ACC112 (cell line): Measurements from ENCODE around the gene TMEM200C.

Experiments used
- H2AFZ ChIP-seq: fragments of 200-600 bp; sonication (generic); one replicate; pipeline ENCODE4 v1.6.0; 2017; ENCODE audit warnings: antibody characterized with exemption, low read length; ENCODE audit not compliant: unreplicated experiment
- H3K27ac ChIP-seq: fragments of 200-600 bp; sonication (generic); 2 replicates; pipeline ENCODE4 v1.5.1; 2014; ENCODE audit warnings: low read depth, mild to moderate bottlenecking, antibody characterized with exemption, low read length, moderate library complexity
- H3K27me3 ChIP-seq: fragments of 200-600 bp; sonication (generic); 2 replicates; pipeline ENCODE4 v1.6.1; 2014; ENCODE audit warnings: mild to moderate bottlenecking, antibody characterized with exemption, low read length, moderate library complexity, mixed read lengths; ENCODE audit not compliant: insufficient read depth
- H3K36me3 ChIP-seq: fragments of 200-600 bp; sonication (generic); 2 replicates; pipeline ENCODE4 v1.6.1; 2016; ENCODE audit warnings: mild to moderate bottlenecking, antibody characterized with exemption, low read length, moderate library complexity, mixed read lengths; ENCODE audit not compliant: insufficient read depth
- H3K4me1 ChIP-seq: fragments of 200-600 bp; sonication (generic); one replicate; pipeline ENCODE4 v1.6.1; 2016; ENCODE audit warnings: low read length, mixed read lengths; ENCODE audit not compliant: insufficient read depth, unreplicated experiment, control insufficient read depth
- H3K4me3 ChIP-seq: fragments of 200-600 bp; sonication (generic); 2 replicates; pipeline ENCODE4 v1.5.1; 2014; ENCODE audit warnings: mild to moderate bottlenecking, low read depth, low read length
- H3K79me2 ChIP-seq: fragments of 200-600 bp; sonication (generic); one replicate; pipeline ENCODE4 v1.6.0; 2016; ENCODE audit warnings: low read length; ENCODE audit not compliant: control insufficient read depth, unreplicated experiment, insufficient read depth

TMEM200C gene

GRCh38 chr18:5892823-5893431 is 2.4 kb downstream of the TMEM200C start:
- H3K4me1 ChIP-seq = no peaks in the 10 kb centered on the region
- peaks cover 93% of the 10 kb centered on the region for H3K27me3 ChIP-seq
- no peaks in the 10 kb centered on the region for H3K36me3 ChIP-seq
- H3K79me2 ChIP-seq = no peaks in the 10 kb centered on the region
- H3K4me3 ChIP-seq = no peak overlapping the region
- H3K27ac ChIP-seq = no peak overlapping the region
- H2AFZ ChIP-seq = no peak overlapping the region

- H3K79me2 ChIP-seq = no peaks in the 10 kb centered on the region
- H3K27me3 ChIP-seq = peaks cover 90% of the 10 kb centered on the region
- H3K4me3 ChIP-seq = no peak overlapping the region
- H3K4me1 ChIP-seq = no peaks in the 10 kb centered on the region
- H2AFZ ChIP-seq = no peak overlapping the region
- no peak overlapping the region for H3K27ac ChIP-seq
- H3K36me3 ChIP-seq = no peaks in the 10 kb centered on the region
Measured at GRCh38 chr18:5891854-5892215, 3.5 kb downstream of the TMEM200C start.

- no peaks in the 10 kb centered on the region for H3K79me2 ChIP-seq
- peaks cover 87% of the 10 kb centered on the region for H3K27me3 ChIP-seq
- H3K36me3 ChIP-seq = no peaks in the 10 kb centered on the region
- no peaks in the 10 kb centered on the region for H3K4me1 ChIP-seq
- no peak overlapping the region for H3K4me3 ChIP-seq
- no peak overlapping the region for H3K27ac ChIP-seq
- H2AFZ ChIP-seq = no peak overlapping the region
Measured at GRCh38 chr18:5891184-5891853, 4.0 kb downstream of the TMEM200C start.

GRCh38 chr18:5890331-5891183 is 4.8 kb downstream of the TMEM200C start:
- no peaks in the 10 kb centered on the region for H3K36me3 ChIP-seq
- H3K4me3 ChIP-seq = no peak overlapping the region; the same call in 1 of the 2 replicates
- H3K4me1 ChIP-seq = no peaks in the 10 kb centered on the region
- H3K79me2 ChIP-seq = no peaks in the 10 kb centered on the region
- no peak overlapping the region for H2AFZ ChIP-seq
- H3K27ac ChIP-seq = no peak overlapping the region
- peaks cover 82% of the 10 kb centered on the region for H3K27me3 ChIP-seq

- Histone ChIP-seq H3K36me3 (no peaks in the 10 kb centered on the region), H3K79me2 (no peaks in the 10 kb centered on the region), H2AFZ (no peak overlapping the region), H3K4me1 (no peaks in the 10 kb centered on the region), H3K27ac (no peak overlapping the region), H3K4me3 (no peak overlapping the region), H3K27me3 (peaks cover 53% of the 10 kb centered on the region)
Measured at GRCh38 chr18:5885361-5885760, 10.0 kb downstream of the TMEM200C start.

GRCh38 chr18:5884375-5884774 is 10.9 kb downstream of the TMEM200C start:
- H3K27ac ChIP-seq = no peak overlapping the region
- H3K4me1 ChIP-seq = no peaks in the 10 kb centered on the region
- H3K79me2 ChIP-seq = no peaks in the 10 kb centered on the region

GRCh38 chr18:5879479-5879882 is 15.8 kb downstream of the TMEM200C start:
- peaks cover 30% of the 10 kb centered on the region for H3K27me3 ChIP-seq
- H2AFZ ChIP-seq = no peak overlapping the region
- no peaks in the 10 kb centered on the region for H3K4me1 ChIP-seq
- no peak overlapping the region for H3K27ac ChIP-seq
- H3K4me3 ChIP-seq = no peak overlapping the region
- H3K79me2 ChIP-seq = no peaks in the 10 kb centered on the region
- H3K36me3 ChIP-seq = no peaks in the 10 kb centered on the region

More at GRCh38 chr18:5884375-5884774, 10.9 kb downstream of the TMEM200C start:
- peaks cover 44% of the 10 kb centered on the region for H3K27me3 ChIP-seq
- H3K36me3 ChIP-seq = no peaks in the 10 kb centered on the region
- H3K4me3 ChIP-seq = no peak overlapping the region
- no peak overlapping the region for H2AFZ ChIP-seq

- no peaks in the 10 kb centered on the region for H3K36me3 ChIP-seq
- no peaks in the 10 kb centered on the region for H3K4me1 ChIP-seq
- H3K27me3 ChIP-seq = peaks cover 32% of the 10 kb centered on the region
- no peak overlapping the region for H3K27ac ChIP-seq
- no peak overlapping the region for H2AFZ ChIP-seq
- H3K79me2 ChIP-seq = no peaks in the 10 kb centered on the region
- H3K4me3 ChIP-seq = no peak overlapping the region
Measured at GRCh38 chr18:5876891-5877290, 18.4 kb downstream of the TMEM200C start.

- H3K27ac ChIP-seq = no peak overlapping the region
- no peak overlapping the region for H2AFZ ChIP-seq
- no peaks in the 10 kb centered on the region for H3K36me3 ChIP-seq
- no peaks in the 10 kb centered on the region for H3K4me1 ChIP-seq
- H3K4me3 ChIP-seq = no peak overlapping the region
- H3K79me2 ChIP-seq = no peaks in the 10 kb centered on the region
- H3K27me3 ChIP-seq = peaks cover 36% of the 10 kb centered on the region
Measured at GRCh38 chr18:5874336-5874735, 21.0 kb downstream of the TMEM200C start.

GRCh38 chr18:5872886-5873285 is 22.4 kb downstream of the TMEM200C start:
- Histone ChIP-seq H3K79me2 (no peaks in the 10 kb centered on the region), H3K27ac (no peak overlapping the region), H2AFZ (no peak overlapping the region), H3K4me3 (no peak overlapping the region), H3K4me1 (no peaks in the 10 kb centered on the region), H3K27me3 (peaks cover 27% of the 10 kb centered on the region), H3K36me3 (no peaks in the 10 kb centered on the region)
